Activated CD4-positive, CD25-positive, alpha-beta regulatory T cell treated with anti-CD3 and anti-CD28 coated beads, Interleukin-2, amount 50 U/mL, for 24 hours (primary cell): ENCODE measurements around the gene G6PC1.
"Not testable (repeated sequence)": the region's sequence is repeated elsewhere in the genome, so short reads cannot be mapped to it uniquely, and the experiment has no call there.

Experiments used
- ATAC-seq, 2 donors: fragments of 150-1000 bp; cut with Tn5 transposase; one replicate each; pipeline ENCODE4 v1.10.0; 2021; ENCODE audit warnings: mild to moderate bottlenecking in 1 of 2, moderate library complexity in 1 of 2

Gene G6PC1

DNA sequence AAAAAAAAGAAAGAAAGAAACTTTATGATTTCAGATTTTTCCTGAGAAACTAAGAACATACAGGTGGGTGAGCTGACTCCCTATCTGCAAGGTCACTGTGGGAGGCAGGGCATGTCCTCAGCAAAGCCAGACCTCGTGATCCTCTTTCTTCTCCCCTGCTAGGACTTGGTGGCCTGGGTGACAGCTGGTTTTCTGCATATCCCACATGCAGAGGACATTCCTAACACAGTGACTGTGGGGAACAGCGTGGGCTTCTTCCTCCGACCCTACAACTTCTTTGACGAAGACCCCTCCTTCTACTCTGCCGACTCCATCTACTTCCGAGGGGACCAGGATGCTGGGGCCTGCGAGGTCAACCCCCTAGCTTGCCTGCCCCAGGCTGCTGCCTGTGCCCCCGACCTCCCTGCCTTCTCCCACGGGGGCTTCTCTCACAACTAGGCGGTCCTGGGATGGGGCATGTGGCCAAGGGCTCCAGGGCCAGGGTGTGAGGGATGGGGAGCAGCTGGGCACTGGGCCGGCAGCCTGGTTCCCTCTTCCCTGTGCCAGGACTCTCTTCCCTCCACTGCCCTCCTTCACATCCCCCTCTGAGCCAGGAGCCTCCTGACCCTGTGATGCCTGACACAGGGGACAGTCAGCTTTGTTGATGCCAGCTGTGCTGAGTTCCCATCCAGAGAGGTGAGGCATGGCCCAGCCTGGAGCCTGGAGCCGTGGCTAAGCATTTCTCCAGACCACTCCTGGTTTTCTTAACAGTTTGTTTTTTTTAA lies 26.5 kb upstream of the G6PC1 start:
- ATAC-seq, result not testable (repeated sequence)

DNA sequence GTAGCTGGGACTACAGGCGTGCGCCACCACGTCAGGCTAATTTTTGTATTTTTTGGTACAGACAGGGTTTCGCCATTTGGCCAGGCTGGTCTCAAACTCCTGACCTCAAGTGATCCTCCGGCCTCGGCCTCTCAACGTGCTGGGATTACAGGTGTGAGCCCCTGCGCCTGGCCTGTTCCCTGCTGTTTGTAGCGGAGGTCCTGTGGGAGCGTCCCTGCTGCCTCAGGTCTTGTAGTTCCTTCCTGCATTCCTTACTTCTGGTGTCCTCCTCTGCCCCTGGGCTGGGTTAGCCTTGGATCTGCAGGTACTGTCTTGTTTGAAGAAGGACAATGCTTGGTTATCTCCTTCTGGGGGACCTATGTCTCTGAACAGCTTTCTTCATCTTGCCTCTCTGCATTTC lies 23.6 kb upstream of the G6PC1 start:
- no peak for ATAC-seq

DNA sequence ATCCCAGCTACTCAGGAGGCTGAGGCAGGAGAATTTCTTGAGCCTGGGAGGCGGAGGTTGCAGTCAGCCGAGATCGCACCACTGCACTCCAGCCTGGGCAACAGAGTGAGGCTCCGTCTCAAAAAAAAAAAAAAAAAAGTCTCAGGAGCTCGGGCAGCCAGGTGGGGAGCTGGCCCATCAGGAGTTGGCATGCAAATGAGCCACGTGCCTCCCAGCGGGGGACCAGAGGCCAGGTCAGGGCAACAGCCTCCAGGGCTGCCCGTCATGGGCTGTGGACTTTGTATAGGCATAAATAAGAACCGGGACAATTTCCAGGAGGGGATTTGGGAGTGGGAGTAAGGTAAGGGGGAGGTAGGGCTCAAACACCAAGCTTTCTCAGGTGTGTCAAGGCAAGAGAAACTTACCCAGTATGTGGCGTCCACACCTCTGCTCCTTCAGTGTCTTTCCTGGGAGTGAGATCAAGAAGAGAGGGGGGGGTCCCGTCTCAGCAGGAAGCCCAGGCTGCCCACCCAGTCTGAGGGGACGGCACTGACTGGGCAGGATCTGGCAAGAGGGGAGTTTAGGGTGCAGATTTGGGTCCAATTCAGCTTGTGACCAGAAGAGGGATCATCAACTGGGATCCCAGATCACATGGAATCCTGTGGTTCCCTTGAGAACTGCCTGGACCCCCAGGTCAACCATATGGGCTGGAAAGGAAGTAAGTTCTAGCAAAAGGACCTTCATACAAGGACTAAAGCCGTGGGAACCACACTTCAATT lies 22.3 kb upstream of the G6PC1 start:
- no peak for ATAC-seq

DNA sequence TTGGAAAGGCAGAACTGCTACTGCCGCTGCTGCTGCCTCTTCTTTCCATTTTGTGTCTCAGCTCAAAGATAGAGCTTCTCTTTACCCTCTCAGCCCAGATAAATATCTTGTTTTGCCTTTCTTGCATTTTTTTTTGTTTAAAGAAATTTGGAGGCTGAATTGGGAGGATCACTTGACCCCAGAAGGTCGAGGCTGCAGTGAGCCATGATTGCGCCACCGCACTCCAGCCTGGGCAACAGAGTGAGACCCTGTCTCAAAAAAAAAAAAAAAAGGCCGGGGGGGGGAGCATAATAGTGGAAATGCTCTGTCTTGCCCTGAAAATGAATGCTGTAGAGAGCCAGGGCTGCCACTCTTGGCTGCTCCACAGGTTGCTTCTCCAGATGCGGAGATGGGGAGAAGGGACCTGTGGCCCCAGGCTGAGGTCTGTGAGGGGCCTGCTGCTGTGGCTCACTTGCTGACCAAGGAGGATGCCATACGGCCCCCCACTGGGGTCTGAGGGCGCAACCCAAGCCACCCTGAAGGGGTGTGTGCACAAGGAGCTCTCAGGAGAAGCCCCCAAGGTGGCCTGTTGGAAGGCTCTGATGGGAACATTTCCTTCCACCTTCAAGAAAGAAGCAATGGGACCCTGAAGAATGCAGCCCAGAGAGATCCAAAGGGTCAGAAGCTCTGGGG lies 21.5 kb upstream of the G6PC1 start:
- ATAC-seq, result no peak

DNA sequence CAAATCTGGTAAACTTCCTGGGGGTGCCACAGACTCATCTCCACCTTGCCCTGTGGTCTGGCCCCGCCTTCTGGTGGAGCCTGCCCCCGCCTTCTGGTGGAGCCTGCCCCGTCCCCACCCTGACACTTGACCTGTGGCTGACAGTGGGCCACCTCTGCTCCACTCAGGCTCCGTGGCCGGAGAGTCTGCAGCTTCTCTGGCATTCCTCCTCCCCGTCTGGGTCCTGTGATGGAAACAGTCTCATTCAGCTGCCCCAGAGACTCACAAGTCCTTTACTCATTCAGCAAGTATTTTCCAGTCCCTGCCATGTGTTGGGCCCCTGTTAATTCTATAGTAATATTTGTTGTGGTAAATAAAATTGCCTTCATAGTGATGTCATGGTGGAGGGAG lies 21.0 kb upstream of the G6PC1 start:
- no peak for ATAC-seq

DNA sequence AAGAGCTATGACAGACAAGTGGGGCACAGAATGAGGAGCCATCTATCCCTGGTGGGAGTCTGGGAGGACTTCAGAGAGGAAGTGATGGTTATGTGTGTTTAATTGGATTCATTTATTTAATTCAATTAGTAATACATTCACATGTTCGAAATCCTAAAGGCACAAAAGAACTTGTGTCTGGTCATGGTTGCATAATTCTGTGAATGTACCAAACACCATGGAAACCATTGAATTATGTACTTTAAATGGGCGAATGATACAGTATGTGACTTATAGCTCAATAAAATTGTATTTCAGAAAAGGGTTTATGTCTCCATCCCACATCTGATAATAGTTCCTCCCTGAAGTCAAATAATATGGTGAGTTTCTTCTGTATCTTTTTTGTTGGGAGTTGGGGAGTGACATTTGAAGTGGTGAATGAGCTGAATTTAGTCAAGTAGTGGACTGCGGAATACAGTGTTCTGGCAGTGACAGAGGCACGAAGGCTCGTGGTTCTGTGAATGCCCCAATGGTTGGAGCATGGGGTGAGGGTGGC lies 19.8 kb upstream of the G6PC1 start:
- no peak for ATAC-seq

DNA sequence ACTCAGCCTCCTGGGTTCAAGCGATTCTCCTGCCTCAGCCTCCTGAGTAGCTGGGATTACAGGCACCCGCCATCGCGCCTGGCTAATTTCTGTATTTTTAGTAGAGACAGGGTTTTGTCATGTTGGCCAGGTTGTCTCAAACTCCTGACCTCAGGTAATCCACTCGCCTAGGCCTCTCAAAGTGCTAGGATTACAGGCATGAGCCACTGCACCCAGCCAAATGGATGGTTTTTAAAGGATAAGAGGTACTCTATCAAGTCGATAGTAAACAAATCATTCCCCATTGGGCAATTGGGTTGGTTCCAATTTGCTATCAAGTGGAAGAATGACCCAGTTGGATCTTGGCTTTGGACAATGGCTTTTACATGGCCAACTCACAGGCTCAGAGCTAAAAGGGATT lies 18.9 kb upstream of the G6PC1 start:
- ATAC-seq, result not testable (repeated sequence)

DNA sequence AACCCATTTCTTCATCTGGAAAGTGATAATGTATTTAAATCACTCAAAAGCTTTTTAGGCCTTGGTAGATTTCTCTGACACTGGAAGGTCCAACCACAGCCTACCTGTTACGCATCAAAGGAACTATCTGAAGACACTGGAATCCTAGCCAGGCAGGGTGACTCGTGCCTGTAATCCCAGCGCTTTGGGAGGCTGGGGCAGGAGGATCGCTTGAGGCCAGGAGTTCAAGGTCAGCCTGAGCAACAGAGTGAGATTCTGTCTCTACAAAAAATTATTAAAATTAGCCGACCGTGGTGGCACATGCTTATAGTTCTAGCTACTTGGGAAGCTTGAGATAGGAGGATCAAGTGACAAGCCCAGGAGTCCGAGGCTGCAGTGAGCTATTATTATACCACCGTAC lies 18.4 kb upstream of the G6PC1 start:
- ATAC-seq, result no peak

DNA sequence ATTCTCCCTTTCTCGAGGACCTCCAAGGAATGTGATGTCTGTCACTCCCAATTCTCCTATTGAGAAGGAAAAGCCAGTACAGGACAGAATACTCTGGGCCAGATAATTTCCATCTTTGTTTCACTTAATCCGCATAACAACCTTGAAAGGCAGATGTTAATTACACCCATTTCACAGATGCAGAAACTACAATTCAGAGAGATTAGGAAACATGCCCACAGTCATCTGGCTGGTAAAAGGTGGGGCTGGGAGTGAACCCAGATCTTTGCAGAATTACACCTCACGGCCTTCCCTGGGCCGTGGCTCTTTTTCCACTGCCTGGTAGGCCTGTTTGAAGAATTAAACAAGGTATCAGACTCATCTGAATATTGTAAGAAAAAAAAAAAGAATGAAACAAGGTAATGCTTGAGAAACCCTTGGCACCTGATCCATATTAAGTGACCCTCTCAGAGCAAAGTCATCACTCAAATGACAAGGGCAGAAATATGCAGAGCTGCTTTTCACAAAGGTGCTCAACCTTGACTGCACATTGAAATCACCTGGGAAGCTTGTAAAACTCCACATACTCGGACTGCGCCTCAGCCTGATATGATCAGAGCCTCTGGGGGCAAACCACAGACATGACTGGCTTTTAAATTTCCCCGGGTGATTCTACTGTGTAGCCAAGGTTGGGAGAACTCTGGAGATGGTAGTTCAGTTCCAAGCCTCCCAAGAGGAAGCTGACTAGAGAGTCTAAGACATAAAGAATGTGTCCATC lies 16.6 kb upstream of the G6PC1 start:
- no peak for ATAC-seq

DNA sequence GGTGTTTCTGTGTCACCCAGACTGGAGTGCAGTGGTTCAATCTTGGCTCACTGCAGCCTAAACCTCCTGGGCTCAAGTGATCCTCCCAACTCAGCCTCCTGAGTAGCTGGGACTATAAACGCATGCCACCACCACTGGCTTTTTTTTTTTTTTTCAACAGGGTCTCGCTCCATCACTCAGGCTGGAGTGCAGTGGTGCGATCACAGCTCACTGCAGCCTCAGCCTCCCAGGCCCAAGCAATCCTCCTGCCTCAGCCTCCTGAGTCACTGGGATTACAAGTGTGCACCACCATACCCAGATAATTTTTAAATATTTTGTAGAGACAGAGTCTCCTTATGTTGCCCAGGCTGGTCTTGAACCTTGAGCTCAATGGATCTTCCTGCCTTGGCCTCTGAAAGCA lies 14.8 kb upstream of the G6PC1 start:
- not testable (repeated sequence) for ATAC-seq

DNA sequence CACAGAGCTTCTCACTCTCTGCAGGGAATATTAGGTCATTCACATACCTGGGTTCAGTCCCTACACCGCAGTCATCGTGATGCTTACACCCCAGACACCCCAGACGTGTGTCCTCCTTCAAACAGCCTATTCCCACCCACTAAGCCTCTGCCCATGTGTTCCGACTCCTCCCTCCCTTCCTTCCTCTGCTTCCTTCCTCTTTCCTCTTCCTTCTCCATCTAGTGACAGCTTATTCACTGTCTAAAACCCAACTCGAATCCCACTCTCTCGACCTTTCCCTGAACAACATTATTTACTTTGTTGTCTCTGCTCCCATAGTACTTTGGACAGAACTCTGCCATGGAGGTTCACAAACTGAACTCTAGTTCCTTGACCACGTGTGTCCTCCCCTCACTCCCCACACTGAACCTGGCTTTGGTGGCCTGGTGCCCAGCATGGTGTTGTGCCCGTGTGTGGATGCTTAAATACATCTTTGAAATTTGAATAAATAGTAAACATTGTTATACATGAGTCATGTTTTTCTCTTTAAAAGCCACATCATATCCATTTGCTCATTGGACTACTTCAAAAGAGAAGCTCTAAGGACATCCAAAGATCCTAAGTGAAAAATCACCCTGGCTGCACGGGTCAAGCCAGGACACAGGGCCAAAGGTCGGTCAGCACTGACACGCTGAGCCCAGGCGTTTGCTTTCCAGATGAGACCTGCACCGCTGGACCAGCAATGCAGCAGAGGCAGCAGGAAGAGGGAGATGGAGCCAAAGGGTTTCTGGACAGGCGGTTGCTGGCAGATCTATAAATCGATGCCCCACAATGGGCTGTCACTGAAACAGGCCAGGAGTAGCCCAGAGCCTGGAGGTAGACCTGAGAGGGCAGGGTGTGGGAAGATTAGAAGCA lies 14.1 kb upstream of the G6PC1 start:
- no peak for ATAC-seq

DNA sequence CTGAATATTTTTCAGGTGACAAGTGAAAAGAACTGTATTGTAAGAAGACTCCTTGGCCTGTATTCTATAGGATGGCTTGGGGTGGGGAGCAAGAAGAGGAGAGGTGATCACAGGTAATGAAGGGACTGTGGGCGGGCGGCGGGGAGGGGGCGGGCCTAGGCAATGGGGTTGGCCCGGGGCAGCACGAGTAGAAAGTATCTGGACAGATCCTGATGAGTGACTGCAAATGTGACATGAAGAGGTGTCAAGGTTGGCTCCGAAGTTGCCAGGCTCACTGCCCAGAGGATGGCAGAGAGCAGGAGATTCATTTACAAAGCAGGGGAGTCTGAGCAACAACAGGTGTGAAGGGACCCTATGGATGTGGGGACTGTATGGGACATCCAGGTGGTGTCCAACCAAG lies 10.8 kb upstream of the G6PC1 start:
- no peak for ATAC-seq

DNA sequence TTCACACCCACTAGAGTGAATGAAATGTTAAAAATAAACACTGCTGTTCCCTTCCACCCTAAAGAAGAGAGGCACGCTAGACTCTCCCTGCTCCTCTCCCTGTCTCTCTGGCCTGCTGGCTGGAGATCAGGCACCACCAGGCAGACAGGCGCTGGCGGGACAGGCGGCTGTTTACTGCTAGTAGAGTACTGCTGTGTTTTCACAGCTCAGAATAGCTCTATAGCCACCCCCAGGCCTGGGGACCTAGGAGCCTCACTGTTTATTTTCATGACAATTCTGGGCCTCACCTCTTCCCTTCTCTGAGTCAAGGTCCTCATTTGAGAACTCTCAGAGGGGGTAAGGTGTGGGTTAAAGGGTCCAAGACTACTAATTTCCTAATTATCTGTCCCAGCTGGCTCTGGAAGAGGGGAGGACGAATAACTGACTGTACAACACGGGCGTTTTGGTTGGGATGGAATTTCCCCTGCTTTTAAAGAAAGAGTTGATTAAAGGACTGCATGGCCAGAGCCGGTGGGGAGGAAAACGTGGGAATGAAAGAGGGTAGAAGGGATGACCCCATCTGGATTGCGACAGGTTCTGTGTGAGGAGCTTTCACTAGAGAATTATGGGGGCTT lies 9.0 kb upstream of the G6PC1 start:
- no peak for ATAC-seq

DNA sequence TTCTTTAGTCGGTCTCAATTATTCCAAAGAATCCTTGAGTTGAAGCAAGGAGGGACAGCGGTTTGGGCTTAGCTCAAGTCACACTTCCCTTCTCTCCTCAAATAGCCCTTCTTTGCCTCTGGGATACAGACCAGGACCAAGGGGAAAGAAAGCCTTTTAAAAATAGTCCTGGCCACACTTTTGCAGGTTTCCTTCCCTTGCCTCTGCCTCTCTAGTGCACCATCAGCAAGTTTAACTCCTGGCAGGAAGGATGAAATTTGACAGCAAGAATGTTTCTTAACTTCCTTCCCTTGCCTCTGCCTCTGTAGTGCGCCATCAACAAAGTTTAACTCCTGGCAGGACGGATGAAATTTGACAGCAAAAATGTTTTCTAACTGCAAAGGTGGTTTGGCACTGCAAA lies 7.2 kb upstream of the G6PC1 start:
- ATAC-seq, result no peak

DNA sequence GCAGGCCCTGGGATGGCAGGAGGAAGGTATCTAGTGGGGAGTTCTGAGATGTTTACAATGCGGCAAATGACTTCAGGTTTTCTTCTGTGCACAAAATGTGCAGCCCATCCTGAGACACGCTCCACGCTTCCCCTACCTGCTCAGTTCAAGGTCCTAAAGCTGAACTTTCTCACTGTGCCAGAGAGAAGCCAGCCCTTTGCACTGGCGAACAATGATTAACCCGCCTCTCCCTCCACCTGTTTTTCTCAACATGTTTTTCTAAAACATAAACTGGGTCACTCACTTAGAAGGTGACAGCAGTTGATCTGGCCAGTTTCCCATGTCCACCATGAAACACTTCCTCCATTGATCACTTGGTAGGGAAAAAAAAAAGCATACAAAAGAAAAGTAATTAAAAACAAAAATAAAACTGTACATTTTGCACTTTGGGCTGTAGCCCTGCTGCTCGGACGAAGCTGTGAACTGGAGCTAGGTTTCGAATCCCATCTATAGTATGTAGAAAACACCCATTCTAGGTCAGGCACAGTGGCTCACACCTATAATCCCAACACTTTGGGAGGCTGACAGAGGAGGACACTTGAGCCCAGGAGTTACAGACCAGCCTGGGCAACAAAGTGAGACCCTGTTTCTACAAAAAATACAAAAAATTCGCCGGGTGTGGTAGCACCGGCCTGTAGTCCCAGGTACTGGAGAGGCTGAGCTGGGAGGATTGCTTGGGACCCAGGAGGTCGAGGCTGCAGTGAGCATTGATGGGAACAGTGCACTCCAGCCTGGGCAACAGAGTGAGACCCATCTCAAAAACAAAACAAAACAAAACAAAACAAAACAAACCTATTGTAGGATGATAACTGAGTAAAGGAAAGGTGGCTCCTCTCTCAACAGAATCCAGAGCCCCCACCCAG lies 6.1 kb upstream of the G6PC1 start:
- ATAC-seq, result no peak

DNA sequence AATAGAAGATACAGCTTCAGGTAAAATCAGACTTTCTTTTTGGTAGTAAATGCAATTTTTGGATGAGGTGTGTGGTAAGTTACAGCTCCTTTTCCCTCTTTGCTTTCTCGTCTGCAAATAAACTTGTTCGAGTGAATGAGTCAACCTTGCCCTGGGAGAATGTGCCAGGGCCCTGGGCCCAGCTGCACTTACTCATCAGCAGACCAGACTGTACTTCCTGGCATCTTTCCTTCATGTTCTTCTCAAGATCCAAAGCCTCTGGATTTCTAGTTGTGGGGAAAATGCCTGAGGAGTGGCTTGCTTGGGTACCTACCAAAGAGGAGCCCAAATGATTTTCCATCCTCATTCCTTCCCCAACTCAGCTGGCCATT lies 5.4 kb upstream of the G6PC1 start:
- no peak for ATAC-seq

DNA sequence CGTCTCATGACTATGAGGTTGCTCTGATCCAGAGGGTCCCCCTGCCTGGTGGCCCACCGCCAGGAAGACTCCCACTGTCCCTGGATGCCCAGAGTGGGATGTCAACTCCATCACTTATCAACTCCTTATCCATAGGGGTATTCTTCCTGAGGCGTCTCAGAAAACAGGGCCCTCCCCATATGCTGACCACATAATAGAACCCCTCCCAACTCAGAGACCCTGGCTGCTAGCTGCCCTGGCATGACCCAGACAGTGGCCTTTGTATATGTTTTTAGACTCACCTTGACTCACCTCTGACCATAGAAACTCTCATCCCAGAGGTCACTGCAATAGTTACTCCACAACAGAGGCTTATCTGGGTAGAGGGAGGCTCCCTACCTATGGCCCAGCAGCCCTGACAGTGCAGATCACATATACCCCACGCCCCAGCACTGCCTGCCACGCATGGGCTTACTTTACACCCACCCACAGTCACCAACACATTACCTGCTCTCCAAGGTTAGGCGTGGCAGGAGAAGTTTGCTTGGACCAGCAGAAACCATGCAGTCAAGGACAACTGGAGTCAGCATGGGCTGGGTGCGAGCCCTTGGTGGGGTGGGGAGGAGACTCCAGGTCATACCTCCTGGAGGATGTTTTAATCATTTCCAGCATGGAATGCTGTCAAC lies 2.3 kb upstream of the G6PC1 start:
- ATAC-seq, result no peak

DNA sequence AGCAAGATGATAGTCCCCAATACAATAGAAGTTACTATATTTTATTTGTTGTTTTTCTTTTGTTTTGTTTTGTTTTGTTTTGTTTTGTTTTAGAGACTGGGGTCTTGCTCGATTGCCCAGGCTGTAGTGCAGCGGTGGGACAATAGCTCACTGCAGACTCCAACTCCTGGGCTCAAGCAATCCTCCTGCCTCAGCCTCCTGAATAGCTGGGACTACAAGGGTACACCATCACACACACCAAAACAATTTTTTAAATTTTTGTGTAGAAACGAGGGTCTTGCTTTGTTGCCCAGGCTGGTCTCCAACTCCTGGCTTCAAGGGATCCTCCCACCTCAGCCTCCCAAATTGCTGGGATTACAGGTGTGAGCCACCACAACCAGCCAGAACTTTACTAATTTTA lies 618 bp upstream of the G6PC1 start:
- ATAC-seq, result not testable (repeated sequence)

DNA sequence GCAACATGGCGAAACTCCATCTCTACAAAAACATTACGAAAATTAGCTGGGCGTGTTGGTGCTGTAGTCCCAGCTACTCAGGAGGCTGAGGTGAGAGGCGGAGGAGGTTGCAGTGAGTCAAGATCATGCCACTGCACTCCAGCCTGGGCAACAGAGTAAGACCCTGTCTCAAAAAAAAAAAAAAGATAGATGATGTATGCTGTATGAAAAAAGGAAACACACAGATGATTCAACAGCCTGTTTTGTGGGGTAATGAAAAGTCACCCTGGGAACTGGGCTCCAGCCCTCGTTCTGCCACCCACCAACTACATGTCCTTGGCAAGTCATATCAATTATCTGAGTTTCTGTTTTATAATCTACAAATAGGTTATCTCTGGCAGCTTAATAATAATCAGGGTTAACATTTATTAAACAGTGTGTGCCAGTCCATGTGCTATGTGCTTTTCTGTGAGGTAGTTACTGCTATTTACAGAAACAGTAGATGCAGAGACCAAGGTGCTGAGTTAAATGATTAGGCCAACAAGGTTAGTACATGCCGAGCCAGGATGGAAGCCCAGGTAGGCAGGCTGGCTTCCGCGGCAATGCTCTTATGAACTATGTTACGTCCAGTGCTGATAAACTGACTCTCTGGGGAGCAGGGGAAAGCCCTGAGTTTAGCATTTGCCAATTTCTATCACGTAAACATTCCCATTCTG lies 1.1 kb downstream of the G6PC1 start:
- ATAC-seq, result no peak
